ENCODE results near the gene SON. TPM values are rescaled to one million over a fixed set of nuclear protein-coding genes. Genes with fewer than 3 reads are reported as not detected.

The SON gene
- total RNA-seq, result 133 and 183 TPM in 2 replicates

GRCh38 chr21:33542640-33543504 lies at the start of gene SON:
TSS of gene SON (plus strand) at chr21:33543038. CDS start at chr21:33543093, 55 bp downstream.

GRCh38 chr21:33541756-33542639 lies 840 bp upstream of the SON start, which contains the start of gene GART:
TSS of gene GART (minus strand) at chr21:33542117. CDS start at chr21:33539315, 2,802 bp downstream.

GRCh38 chr21:33588485-33589335 lies 45.9 kb downstream of the SON start, which contains the start of gene DONSON:
TSS of gene DONSON (minus strand) at chr21:33588684. CDS start at chr21:33588641, 43 bp downstream.

Other genes starting within 250 kb of the SON start
- 23.6 and 31.0 TPM in 2 replicates for gene IFNAR1, start 218.1 kb upstream of the SON start, total RNA-seq
- 50.9 and 52.1 TPM in 2 replicates for gene IFNGR2, start 139.6 kb upstream of the SON start, total RNA-seq
- 46.3 and 49.7 TPM in 2 replicates for gene TMEM50B, start 63.1 kb upstream of the SON start, total RNA-seq
- 1.1 and 1.5 TPM in 2 replicates for gene DNAJC28, start 51.3 kb upstream of the SON start, total RNA-seq
- gene GART, start 921 bp upstream of the SON start, total RNA-seq, result 66.9 and 75.9 TPM in 2 replicates
- gene DONSON, start 45.6 kb downstream of the SON start, total RNA-seq, result 8.6 and 12.2 TPM in 2 replicates
- gene CRYZL1, start 98.7 kb downstream of the SON start, total RNA-seq, result 16.4 and 19.1 TPM in 2 replicates
- 61.8 and 65.1 TPM in 2 replicates for gene ITSN1, start 99.5 kb downstream of the SON start, total RNA-seq

Data from hair follicle dermal papilla cell (primary cell).